ENCODE results near the gene SRP9. TPM values are rescaled to one million over a fixed set of nuclear protein-coding genes. Genes with fewer than 3 reads are reported as not detected.
"Not testable (repeated sequence)": the region's sequence is repeated elsewhere in the genome, so short reads cannot be mapped to it uniquely, and the experiment has no call there.

The SRP9 gene
- total RNA-seq, 1 donor from 2014 or later: 49.4 TPM

GRCh38 chr1:225828706-225829345 lies 51.2 kb downstream of the SRP9 start:
- Histone ChIP-seq H3K9me3 (no peaks in the 10 kb centered on the region), H3K4me1 (peaks cover 0 to 15% of the 10 kb centered on the region in 2 donors), H3K4me3 (no peak overlapping the region), H3K36me3 (peaks cover 18 to 40% of the 10 kb centered on the region in 2 donors), H3K27me3 (no peaks in the 10 kb centered on the region), H3K27ac (peak overlapping the region in 1 of 2 donors; percentile 21)
- TF ChIP-seq, protein P1, sequence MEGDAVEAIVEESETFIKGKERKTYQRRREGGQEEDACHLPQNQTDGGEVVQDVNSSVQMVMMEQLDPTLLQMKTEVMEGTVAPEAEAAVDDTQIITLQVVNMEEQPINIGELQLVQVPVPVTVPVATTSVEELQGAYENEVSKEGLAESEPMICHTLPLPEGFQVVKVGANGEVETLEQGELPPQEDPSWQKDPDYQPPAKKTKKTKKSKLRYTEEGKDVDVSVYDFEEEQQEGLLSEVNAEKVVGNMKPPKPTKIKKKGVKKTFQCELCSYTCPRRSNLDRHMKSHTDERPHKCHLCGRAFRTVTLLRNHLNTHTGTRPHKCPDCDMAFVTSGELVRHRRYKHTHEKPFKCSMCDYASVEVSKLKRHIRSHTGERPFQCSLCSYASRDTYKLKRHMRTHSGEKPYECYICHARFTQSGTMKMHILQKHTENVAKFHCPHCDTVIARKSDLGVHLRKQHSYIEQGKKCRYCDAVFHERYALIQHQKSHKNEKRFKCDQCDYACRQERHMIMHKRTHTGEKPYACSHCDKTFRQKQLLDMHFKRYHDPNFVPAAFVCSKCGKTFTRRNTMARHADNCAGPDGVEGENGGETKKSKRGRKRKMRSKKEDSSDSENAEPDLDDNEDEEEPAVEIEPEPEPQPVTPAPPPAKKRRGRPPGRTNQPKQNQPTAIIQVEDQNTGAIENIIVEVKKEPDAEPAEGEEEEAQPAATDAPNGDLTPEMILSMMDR (IDR thresholded peaks at IDR 0.05): no peak
- no peak for DNase-seq (ENCODE audit: low spot score in 2 of 2)
- intact Hi-C loops (cut with DNase I): no loop called here

- peaks cover 6 to 16% of the 10 kb centered on the region in 2 donors for H3K4me1 ChIP-seq
- no peak overlapping the region for H3K4me3 ChIP-seq
- TF ChIP-seq, protein P1 (IDR thresholded peaks at IDR 0.05): no peak
- no peaks in the 10 kb centered on the region for H3K27me3 ChIP-seq
- peaks cover 18 to 40% of the 10 kb centered on the region in 2 donors for H3K36me3 ChIP-seq
- DNase-seq (ENCODE audit: low spot score in 2 of 2): no peak
- H3K27ac ChIP-seq: no peak overlapping the region
- intact Hi-C loops (cut with DNase I): no loop called here
- no peaks in the 10 kb centered on the region for H3K9me3 ChIP-seq
These were observed 53.2 kb downstream of the SRP9 start for GRCh38 chr1:225830841-225831240.

DNA sequence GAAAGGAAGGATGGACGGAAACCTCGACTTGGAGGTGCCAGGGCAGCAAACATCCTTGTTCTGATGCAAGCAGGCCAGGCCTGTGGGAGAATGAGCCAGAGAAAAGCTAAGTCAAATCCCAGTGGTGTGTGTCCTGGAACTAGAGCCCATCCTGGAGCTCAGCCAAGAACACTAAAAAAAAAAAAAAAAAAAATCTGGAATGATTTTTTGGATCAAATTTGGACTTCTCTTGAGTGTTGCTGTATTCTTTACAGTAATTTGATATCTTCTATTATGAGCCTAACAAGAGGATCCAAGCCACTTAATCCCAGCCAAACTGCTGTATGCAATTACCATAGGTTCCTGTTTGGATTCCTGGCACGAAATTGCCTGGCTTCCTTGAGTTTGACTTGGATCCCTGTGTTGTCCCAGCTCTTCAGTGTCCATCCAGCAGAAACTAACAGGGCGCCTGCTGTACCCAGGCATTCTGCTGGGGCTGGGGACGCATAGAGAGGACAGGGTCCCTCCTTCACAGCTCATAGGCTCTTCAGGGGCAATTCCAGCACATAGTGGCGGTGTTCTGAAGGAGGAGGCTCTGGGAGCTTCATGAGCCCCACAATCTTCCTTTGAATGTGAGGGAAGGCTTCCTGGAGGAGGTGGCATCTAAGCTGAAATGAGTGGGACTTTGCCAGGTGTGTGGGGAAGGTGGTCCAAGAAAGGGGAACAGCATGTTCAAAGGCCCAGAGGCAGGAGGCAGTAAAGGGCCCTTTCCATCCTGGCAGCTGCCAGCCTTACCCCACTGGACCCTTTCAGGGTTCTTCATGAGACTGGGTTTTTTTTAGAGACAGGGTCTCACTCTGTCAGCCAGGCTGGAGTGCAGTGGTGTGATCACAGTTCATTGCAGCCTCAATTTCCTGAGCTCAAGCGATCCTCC lies 57.0 kb downstream of the SRP9 start:
- Histone ChIP-seq H3K27ac (peak overlapping the region; percentile 68 to 78), H3K36me3 (peaks cover 24 to 50% of the 10 kb centered on the region in 2 donors), H3K27me3 (no peaks in the 10 kb centered on the region), H3K4me3 (no peak overlapping the region), H3K9me3 (no peaks in the 10 kb centered on the region), H3K4me1 (peaks cover 6 to 18% of the 10 kb centered on the region in 2 donors)
- intact Hi-C loops (cut with DNase I): loop anchor here (2.0 kb wide), 1 partner anchor 18 kb away; no protein-coding TSS in a partner anchor
- TF ChIP-seq, protein P1 (IDR thresholded peaks at IDR 0.05): no peak
- DNase-seq (ENCODE audit: low spot score in 2 of 2): peak in 1 of 2 donors; percentile 91

- H3K4me1 ChIP-seq: peaks cover 6 to 18% of the 10 kb centered on the region in 2 donors
- TF ChIP-seq, protein P1 (IDR thresholded peaks at IDR 0.05): no peak
- H3K36me3 ChIP-seq: peaks cover 34 to 52% of the 10 kb centered on the region in 2 donors
- no peak overlapping the region for H3K4me3 ChIP-seq
- peak overlapping the region; percentile 54 to 65 for H3K27ac ChIP-seq
- H3K27me3 ChIP-seq: no peaks in the 10 kb centered on the region
- DNase-seq (ENCODE audit: low spot score in 2 of 2): no peak
- no peaks in the 10 kb centered on the region for H3K9me3 ChIP-seq
- intact Hi-C loops (cut with DNase I): loop anchor here (2.0 kb wide), 1 partner anchor 19 kb away; no protein-coding TSS in a partner anchor
These were observed 58.2 kb downstream of the SRP9 start for GRCh38 chr1:225835856-225836255.

GRCh38 chr1:225836296-225836695 lies 58.7 kb downstream of the SRP9 start:
- Histone ChIP-seq H3K27ac (peak overlapping the region; percentile 54 to 65), H3K4me1 (peaks cover 6 to 18% of the 10 kb centered on the region in 2 donors), H3K36me3 (peaks cover 33 to 50% of the 10 kb centered on the region in 2 donors)
- H3K27me3 ChIP-seq; DNase-seq (ENCODE audit: low spot score in 2 of 2); H3K9me3 ChIP-seq; intact Hi-C loops (cut with DNase I); H3K4me3 ChIP-seq: not testable (repeated sequence)

GRCh38 chr1:225838793-225839192 lies 61.2 kb downstream of the SRP9 start:
- intact Hi-C loops (cut with DNase I): no loop called here
- no peak for DNase-seq (ENCODE audit: low spot score in 2 of 2)
- Histone ChIP-seq H3K36me3 (peaks cover 28 to 32% of the 10 kb centered on the region in 2 donors), H3K9me3 (no peaks in the 10 kb centered on the region), H3K4me1 (peaks cover 6 to 18% of the 10 kb centered on the region in 2 donors), H3K4me3 (no peak overlapping the region), H3K27ac (peak overlapping the region in 1 of 2 donors; percentile 17), H3K27me3 (no peaks in the 10 kb centered on the region)
- TF ChIP-seq, protein P1 (IDR thresholded peaks at IDR 0.05): no peak
